Left kidney (tissue), 2 donors: Measurements from ENCODE around the gene ERC2. TPM values are rescaled to one million over a fixed set of nuclear protein-coding genes. Genes with fewer than 3 reads are reported as not detected.

Experiments used
- DNase-seq: peaks from one replicate; pipeline ENCODE4 v3.0.0-alpha.2; 2013
- polyA plus RNA-seq: library from polyadenylated mRNA; unstranded; fragments of 120-200 nt; gene quantifications from one replicate; pipeline ENCODE4 v1.2.1, GENCODE V29; 2013; ENCODE audit not compliant: insufficient read length

Gene ERC2
- polyA plus RNA-seq, 1 donor = 3.9 TPM

DNA sequence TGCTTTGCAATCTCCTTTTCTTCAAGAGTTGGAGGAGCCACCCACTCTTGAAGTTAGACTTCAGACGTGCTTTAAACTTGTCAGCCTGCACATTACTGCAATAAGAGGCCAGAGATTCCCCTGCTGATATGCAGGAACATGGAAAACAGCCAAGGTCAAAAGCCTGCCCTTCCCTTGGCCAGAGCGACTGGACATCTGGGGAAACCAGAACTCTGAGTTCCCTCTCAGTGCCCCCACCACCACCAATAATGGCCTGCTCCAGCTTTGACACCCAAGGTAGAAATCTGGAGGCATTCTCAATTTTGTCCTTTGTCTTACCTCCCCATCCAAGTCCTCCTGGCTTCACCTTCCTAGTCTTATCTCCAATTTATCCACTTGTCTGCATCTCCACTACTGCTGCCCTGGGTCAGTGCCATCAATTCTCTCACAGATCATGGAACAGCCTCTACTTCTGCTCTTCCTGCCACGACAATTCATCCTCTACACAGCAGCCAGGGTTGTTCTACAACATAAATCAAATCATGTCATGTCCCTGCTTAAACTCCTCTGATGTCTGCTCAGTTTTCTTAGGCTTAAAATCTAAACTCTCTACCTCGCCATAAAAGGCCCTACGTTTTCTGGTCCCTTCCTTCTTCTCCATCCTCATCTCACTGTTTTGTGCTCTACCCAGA lies 789.6 kb downstream of the ERC2 start:
- DNase-seq = no peak

DNA sequence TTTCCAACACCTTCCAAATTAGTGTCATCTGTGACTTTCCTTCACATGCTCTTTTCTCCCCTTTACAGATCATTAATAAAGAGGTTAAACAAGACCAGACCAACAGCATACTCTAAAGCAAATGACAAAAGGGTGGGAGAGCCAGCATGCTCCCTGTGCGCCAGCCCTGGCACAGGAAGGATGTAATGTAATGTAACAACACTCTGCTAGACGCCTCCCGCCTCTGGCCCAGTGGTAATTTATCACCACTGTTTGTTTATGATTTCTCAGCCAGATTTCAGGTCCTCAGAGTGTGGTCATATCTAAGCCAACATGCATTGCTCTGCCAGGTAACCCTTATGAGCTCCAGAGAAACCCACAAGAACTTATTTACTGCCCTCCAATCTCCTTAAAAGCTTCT lies 791.6 kb downstream of the ERC2 start:
- DNase-seq = no peak

DNA sequence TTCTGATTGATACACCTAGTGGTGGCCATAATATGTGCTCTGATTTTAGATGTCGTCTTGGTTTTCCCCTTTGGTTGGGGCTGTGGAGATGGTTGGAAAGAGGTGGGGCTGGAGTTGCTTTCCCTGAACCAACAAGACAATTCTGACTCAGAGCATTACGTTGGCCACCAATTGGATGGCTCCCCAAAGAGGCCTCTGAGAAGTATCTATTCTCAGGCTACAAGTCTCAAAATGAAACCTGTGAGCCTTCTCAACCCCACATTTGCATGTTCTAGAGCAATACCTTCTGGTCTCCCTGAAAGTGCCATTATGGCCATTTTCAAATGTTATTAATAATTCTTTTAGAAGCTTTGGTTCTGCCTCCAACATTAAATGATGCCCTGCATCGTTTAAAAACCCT lies 792.8 kb downstream of the ERC2 start:
- no peak for DNase-seq

DNA sequence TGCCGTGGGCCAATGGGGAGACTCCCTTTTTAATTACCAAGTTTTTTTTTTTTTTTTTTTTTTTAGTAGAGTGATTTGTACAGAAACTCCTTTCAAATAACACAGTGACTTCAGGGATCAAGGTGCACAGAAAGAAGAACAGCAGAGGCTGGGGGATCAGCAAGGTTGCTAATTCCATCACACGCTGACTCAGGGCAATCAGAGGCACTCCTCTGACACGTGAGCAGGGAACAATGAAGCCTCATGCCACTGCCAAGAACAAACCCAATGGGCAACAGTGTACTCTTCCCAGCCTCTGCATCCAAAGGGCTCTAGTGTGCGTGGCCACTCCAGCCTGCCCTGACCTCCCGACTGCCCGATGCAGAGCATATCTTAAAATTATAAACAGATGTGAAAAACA lies 794.5 kb downstream of the ERC2 start:
- no peak for DNase-seq

DNA sequence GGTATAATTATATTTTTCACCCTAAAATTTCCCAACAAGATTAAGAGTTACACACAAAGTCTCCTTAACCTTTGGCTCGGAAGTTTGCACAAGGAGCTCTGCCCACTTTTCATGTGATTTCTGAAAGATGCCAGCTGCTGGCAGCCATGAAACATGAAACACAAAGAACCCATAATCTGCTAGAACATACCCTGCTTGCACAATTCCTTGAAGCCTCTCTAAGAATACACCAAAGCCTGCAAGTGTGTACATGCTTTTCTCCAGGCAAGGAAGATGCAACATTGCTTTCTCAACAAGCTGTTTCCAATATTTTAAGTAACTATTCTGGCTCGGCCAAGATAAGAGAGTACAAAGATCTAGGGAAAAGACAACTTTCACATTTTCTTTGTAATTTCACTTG lies 799.1 kb downstream of the ERC2 start:
- DNase-seq = no peak

DNA sequence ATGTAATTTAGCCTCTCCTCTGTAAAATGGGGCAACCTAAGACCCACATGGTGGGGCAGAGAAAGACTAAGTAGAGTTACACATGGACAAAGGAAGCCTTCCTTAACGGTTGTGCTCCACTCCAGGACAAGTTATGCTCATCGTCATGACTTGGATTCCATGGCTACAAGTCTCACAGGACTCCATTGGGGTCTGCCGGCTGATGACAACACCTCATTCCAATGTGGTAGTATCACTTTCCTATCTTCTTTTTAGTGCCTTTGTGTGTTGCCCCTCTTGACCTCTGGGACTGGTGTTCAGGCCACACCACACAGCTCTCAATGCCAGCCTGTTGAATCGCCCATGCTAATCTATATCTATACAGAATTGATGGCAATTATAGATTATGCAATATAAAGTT lies 799.9 kb downstream of the ERC2 start:
- no peak for DNase-seq

DNA sequence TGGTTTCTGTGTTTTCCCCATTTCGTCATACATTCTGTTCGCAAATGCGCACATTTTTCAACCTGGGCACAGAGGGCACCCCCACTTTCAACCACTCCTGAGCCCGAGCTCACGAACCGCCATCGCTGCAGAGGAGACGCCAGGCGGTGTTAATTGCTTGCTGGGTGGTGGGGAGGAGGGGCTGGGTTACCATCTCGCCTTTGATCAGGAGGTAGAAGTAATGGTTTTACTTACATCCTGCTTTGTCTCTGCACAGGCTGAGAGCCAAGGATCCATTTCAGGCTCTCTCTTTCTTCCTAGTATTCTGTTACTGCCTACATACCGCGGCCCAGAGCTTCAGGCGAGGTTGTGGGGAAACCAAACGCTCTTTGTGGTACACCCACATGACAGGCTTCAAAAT lies 803.9 kb downstream of the ERC2 start:
- DNase-seq = no peak

DNA sequence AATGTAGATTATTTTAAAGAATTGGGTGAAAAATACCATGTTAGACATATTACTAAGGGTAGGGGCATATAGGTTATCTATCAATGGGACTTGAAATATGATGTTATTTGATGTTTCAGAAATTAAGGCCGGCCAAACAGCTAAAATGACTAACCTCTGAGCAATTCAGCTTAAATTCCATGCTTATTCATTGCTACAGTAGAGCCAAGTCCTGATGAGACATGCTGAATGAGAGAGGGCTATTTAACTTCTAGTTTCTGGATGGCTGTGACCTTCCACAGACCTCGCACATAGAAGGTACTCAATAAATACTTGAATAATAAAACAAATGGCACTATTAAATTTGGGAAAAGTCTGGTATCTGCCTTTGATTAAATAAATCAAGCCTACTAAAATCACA lies 805.6 kb downstream of the ERC2 start:
- no peak for DNase-seq

DNA sequence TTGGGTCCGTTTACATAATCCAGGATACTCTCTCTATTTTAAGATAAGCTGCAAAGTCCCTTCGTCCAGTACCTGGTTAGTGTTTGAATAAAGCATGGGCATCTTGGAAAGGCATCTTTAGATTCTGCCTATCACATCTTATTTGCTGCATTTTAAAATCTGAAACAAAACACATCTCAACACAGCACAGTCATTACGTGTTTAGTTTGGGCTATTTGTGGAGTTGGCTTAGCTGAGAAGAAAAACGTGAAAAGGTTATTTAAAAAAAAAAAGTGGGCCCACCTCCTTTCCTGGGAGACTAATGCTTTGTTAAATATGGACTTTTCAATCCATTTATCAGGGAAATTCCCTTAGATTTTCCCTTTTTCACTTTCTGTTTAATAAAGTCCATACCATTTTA lies 806.7 kb downstream of the ERC2 start:
- DNase-seq = no peak

DNA sequence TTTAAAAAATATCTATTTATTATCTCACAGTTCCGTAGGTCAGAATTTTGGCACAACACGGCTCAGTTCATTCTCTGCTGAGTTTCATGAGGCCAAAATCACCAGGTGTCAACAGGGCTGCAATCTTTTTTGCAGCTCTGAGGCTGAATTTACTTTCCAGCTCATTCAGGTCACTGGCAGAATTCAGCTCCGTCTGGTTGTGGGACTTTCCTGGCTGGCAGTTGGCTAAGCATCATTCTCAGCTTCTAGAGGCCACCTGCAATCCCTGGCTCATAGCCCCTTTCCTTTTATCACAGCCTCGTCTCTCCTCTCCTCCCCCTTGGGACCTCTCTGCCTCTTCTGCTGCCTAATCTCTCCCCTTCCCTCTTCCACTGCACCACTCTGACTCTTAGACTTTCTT lies 807.1 kb downstream of the ERC2 start:
- no peak for DNase-seq

DNA sequence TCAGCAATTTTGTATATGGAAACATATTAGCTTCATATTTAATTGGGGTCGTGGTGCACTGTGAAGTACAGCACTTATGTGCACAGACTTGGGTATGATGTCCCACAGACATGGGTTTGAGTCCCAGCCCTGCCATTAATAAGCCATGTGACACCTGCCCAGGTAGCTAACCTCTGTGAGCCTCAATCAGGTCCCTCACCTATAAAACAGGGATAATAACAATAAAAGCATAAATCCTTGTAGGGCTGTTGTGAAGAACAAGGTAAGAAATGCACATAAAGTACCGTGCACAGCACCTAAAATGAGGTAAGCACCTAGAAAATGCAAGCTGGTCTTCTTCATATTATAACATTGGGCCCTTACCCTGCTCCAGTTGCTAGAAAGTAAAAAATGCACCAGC lies 807.6 kb downstream of the ERC2 start:
- no peak for DNase-seq

DNA sequence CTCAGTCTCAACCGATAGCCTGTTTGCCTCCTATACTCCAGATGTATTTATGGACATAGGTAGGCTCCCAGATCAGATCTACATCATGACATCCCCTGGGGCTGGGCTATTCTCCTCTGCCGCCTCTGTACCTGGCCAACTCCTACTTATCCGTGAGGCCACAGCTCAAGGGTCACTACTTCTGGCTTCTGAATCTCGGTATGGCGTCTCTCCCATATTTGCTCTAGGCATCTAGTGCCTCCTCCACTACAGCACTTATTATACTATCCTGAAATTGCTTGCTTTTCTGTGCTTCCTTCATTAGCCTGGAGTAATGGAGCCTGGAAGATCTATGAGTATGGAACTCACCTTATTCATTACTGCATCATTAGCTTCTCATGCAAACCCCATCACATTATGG lies 808.6 kb downstream of the ERC2 start:
- no peak for DNase-seq

DNA sequence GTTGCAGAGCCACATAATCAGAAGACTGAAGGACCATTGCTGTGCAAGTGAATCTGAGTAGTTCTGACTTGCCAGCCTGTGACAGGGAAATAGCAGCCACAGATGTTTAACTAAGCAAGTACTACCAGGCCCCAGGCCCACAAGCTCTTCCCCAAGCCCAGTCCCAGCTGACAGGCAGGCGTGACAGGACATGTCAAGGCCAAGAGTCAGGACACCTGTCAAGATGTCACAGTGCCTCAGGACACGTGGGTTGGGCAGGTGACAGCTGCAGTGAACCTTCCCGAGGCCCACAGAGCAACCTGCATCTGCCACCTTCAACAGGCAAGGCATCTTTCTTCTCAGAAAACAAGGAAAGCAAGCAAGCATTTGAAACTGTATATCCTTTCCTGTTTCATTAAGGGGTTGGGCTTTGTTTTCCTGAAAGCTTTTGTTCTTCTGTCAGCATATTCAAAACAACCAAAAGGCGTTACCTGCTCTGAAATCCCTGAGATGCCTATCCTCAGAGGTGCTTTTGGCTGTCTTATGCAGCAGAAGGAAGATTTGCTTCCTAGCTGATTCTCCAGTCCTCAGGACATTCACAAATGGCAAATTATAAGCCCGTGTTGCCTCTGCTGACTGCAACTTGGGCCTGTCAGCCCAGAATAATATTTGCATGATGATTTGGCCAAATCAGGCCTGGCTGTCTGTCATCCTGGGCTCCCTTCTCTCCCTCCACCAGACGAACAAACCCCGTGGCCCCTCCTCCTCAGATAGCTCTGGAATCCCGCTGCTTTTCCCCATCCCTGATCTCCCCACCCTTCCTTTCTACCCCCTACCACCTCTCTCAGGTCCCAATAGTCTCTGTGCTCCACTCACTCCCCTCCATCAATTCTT lies 809.3 kb downstream of the ERC2 start:
- DNase-seq = no peak

DNA sequence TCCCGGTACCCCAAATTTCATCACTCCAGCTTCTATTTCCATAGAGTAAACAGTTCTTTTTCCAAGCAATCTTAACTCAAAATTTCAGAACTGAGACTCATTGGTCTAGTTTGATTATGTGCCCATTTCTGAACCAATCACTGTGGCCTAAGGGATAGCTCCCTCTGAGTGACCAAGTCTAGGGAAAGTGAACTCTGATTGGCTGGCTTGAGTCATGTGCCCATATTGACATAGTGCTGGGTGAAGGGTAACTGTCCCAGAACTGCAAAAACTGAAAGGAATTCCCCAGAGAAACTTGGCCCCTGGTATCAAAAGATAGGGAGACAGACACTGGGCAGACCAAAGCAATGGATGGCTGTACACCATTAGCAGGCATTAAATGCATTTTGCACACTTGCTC lies 810.0 kb downstream of the ERC2 start:
- no peak for DNase-seq

DNA sequence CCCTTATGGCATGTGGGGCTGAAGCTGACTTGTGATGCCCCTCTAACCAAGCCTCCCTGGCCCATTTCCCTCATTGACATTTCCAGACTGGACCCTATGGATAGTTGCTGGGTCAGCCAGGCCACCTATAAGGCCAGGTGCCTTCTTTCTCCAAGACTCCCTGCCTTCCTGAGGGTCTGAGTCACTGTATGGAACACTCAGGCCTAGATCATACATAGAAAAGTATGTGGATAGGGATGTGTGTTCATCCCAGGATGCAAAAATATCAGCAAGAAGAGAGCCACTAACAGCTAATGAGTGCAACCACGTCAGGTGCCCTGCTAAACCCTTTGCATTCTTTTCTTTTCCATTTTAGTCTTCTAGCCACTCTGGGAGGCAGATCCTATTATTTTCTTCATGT lies 812.7 kb downstream of the ERC2 start:
- DNase-seq = no peak

DNA sequence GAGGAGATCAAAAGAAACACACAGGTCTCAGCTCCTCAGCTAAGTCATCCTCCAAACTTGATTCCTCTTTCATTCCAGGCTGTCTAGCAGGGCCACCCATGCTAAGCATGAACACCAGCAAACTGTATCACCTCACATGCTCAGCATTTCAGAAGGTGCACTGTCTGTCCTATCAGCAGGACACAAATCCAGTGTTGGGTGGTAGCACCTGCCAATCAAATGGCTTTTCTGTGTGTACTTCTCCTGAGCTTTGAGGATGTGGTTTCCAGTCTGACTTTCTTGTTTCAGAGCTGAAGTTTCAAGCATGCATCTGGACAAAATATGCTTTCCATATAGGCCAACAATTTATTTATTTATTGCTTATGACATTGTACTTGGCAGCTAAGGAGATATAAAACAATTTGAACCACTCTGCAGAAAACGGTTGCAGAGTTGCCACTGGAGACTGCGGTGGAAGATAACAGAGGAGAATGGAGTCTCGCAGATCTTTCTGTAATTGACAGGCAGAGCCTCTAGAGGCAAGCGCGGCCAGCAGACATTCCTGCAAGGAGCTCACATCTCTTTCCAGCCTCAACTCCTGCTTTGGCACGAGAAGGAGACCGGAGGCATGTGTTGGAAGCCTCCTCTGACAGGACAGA lies 814.0 kb downstream of the ERC2 start:
- DNase-seq = no peak

DNA sequence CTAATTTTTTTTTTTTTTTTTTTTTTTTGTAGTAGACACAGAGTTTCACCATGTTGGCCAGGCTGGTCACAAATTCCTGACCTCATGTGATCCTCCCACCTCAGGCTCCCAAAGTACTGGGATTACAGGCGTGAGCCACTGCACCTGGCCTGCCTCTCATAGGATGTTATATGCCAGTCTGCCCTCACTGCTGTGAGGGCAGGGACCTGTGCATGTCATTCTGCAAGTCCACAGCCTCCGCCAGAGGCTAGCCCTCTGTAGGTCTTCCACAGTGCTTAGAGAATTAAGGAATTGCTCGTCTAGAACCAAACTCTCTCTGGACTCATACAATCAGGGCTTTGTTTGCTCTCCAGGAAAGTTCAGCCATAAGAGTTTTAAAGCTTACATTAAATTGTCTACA lies 817.3 kb downstream of the ERC2 start:
- no peak for DNase-seq

DNA sequence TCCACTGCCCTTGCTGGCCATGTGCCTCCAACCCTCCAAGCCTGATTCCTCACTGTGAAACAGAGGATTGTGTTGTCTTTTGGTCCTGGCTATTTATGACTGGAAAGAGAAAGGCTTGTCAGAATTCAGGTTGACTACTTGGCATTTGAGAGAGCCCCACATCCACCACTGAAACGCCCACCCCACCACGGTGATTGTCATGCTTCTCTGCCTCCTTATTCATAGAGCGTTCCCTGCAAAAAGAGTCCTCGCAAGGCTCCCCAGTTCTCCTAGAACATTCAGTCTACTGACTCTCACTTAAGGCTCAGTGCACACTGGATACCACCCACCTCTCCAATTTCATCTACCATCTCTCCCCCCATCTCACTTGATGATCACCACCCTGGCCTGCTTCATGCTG lies 818.3 kb downstream of the ERC2 start:
- no peak for DNase-seq

DNA sequence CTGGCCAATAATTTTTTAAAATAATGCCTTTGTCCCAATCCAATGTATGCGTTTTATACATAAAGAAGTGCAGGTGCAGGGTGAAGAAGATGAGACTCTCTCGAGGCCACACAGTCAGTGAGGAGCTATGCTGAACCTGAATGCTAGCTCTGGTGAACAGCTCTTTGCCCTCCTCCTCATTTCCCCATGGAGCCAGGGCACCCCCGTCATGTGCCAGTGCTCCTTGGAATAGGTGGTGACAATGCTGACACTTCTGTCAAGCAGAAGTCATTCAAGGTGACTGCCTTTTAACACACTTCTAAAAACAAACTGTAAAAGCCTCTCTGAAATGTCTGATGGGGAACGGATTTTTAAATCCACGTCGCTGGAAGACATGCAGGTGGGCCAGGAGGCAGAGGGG lies 818.7 kb downstream of the ERC2 start:
- DNase-seq = no peak

DNA sequence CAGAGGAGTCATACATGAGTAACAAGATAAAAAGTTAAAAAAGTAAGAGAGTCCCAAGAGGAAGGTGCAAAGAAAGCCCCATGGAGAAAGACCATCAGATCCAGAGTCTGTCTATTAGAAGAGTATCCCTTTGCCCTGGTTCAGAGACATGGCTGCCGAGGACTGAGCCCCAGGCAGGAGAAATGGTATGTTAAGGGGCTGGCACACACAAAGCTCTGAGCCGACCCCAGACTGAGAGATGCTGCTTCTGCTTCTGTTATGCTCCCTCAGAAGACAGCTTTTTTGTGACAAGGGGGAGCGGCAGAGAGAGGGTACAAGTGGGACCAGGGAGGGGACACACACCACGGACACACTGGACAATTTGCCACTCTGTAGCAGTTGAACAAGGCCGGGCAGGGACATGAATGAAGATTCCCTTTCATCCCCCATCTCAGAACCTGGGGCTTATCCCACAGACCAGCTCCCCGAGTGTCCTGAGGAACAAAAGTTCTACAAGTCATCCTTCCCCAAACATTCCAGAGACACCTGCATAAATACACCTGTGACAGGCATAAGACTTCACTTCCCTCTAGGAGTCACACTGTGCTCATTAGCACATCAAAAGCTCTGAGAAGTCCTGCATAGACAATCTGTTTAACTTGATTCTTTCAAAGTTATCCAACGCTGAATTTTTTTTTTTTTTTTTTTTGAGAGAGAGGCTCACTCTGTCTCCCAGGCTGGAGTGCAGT lies 819.5 kb downstream of the ERC2 start:
- DNase-seq = no peak

DNA sequence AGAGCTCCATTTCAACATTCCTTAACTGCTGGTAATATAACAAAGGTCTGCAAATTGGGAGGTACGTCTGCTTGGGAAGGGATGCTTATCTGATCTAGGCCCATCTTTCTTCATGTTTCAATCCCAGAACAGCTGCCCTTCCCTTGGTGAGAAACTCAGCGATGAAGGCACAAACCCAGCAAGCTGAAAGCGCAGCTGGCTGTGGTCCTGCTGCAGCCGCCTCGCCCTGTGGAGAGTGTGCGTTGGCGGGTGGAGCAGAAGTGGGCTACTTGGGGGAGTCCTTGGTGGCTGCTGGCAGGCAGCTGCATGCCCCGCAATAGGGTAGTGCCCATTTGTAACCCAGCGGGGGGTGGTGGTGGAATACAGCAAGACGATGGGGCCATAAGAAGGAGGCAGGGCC lies 820.6 kb downstream of the ERC2 start:
- DNase-seq = no peak

DNA sequence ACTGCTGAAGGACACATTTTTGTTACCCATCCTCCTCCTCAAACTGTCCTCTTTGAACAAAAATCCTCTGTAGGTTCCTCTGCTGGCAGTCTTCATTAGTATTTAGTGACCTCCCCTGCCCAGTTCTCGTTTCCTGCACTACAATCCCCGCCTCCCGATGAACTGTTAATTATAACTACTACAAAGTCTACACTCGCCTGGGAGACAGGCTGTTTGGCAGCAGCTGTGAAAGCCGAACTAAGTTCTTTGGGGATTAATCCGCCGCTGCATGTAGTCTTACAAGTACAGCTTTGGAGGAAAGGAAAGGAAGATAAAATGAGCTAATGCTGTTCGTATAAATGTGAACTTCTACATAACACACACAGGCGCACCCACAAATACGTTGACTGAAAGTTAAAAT lies 821.2 kb downstream of the ERC2 start:
- DNase-seq = no peak

DNA sequence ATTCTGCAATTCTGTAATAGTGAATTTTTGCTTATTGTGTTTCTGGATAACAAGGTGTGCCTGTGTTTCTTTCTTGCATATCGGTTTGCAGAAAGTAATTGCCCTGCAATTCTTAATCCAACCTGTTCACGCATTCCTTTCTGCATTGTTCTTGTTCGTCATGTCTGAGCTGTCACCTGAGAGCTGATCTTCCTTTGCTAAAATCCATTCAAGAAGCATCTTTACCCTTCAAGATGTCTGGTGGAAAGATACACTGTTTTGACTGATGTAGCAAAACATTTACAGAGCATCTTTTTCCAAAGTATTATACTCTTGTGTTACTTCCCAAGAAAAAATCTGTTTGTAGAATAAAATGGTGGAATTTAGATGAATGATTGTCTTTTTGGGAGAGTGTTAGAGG lies 822.1 kb downstream of the ERC2 start:
- DNase-seq = no peak
